Stimulated activated CD8-positive, alpha-beta memory T cell treated with anti-CD3 and anti-CD28 coated beads, Interleukin-12 subunit alpha, Interleukin-12 subunit beta, amount 100 ng/mL, for 24 hours (primary cell): ENCODE measurements around the gene MCUR1.
"Not testable (repeated sequence)": the region's sequence is repeated elsewhere in the genome, so short reads cannot be mapped to it uniquely, and the experiment has no call there.

Experiments
- DNase-seq: peaks from one replicate; pipeline ENCODE4 v3.0.0-alpha.2; 2020; ENCODE audit errors: extremely low read depth

Gene MCUR1

GRCh38 chr6:13776602-13777001 is 37.8 kb downstream of the MCUR1 start:
- DNase-seq: no peak

DNA sequence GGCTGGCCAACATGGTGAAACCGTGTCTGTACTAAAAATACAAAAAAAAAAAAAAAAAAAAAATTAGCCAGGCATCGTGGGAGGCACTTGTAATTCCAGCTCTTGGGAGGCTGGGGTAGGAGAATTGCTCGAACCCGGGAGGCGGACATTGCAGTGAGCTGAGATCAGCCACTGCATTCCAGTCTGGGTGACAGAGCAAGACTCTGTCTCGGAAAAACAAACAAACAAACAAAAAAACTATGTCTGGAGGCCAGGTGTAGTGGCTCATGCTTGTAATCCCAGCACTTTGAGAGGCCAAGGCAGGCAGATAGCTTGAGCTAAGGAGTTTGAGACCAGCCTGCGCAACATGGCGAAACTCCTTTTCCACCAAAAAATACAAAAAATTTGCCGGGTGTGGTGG is 38.9 kb downstream of the MCUR1 start:
- DNase-seq: not testable (repeated sequence)

GRCh38 chr6:13772358-13773030 is 41.9 kb downstream of the MCUR1 start:
- not testable (repeated sequence) for DNase-seq

DNA sequence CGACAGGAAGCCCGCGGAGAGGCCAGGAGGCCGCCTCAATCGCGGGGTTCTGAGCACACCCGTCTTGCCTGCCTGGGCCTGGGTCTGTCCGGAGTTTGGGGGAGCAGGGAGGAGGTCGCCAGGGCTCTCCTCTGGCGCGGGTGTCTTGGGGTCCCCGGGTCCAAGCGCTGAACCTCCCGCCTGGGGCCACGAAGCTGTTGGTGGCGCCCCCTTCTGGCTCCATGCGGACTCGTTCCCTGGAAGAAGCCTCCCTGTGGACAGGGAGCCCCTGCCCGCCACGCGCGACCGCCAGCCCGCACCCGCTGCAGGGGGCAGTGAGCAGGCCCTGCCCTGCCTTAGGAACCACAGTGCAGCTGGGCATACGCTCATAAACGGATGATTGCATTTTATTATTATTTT is 44.7 kb downstream of the MCUR1 start:
- no peak for DNase-seq

- no peak for DNase-seq
Observed at GRCh38 chr6:13769034-13769654, 45.2 kb downstream of the MCUR1 start.

DNA sequence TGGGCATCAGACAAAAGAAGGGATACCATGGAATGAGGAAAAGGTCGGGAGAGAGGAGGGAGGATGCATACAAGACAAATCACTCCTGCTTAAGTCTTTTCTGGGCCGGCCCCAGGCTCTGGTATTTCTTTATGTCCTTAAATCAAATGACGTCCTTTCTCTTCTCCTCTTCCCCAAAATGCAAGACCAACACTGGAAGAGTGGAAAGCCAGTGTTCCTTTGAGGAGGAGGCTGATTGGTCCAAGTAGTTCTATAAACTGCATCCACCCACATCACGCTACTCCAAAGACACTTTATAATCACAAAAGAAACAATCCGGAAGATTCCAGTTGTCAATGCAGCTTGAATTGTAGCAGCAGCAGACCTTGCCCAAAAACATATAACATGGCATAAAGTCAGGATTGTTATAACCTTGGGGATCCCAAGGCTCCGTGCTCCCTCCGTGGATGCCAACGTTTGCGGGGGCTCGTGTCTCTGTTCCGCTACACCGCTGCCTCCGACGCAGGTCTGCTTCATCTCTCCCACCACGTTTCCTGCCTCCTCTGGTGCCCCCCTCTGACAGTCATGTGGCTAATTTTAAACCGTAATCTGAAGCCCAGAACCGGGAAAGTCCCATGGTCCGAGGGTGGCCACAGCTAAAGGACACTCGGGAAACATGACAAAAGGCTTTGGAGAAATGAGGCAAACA is 47.1 kb downstream of the MCUR1 start:
- no peak for DNase-seq

DNA sequence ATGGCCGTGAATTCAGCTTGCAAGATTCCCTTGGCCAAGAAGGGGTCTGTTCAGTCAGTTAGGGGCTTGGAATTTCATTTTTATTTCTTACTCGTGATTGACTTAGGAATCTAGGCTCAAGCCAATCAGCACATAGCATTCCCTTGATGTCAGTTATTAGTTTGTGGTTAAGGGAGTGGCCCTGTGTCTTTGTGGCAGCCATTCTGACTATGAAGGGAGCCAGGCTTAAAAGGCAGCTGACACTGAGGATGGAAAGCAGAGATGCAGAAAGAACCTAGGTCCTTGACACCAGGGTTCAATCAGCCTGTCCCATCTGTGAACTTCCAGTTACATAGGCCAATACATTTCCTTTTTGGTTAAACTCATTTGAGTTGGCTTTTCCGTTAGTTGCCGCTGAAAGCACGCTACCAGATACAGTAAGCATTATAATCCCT is 48.1 kb downstream of the MCUR1 start:
- DNase-seq: no peak

- no peak for DNase-seq
Observed at GRCh38 chr6:13765570-13765969, 48.8 kb downstream of the MCUR1 start.

DNA sequence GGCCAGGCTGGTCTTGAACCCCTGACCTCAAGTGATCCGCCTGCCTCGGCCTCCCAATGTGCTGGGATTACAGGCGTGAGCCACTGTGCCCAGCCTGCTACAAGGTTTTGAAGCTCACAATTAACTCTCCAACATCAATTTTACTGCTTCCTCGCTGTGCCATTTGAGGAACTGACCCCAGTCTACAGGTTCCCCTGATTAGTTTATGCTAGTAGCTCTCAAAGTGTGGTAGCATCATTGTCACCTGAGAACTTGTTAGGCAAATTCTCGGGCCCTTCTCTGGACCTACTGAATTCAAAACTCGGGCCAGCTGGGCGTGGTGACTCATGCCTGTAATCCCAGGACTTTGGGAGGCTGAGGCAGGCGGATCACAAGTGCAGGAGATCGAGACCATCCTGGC is 49.4 kb downstream of the MCUR1 start:
- DNase-seq: no peak

DNA sequence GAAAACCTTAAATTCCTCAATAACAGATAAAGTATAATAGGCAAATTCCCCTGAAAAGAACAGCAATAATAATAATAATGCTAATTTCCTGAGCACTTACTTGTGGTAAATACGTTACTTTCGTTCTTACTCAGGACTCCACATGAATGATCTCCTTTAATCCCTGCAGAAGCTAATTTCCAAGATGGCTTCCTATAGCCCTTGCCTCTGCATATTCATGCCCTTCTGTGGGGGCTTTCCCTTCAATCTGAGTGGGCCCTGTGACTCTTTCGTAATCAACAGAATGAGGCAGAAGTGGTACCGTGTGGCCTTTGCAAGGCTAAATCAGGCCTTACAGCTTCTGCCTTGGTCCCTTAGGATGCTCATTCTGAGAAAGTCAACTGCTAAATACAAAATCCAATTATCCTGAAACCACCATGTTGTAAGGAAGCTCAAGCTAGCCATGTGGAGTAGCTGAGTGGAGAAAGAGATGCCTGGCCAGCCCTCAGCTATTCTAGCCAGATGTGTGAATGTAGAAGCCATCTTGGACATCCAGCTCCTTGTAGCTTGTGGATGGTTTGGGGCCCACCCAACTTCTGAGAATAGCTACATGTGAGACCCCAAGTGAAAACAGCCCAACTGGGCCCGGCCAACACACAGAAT is 50.5 kb downstream of the MCUR1 start:
- DNase-seq: no peak

- DNase-seq: no peak
Observed at GRCh38 chr6:13762611-13763441, 51.5 kb downstream of the MCUR1 start.

DNA sequence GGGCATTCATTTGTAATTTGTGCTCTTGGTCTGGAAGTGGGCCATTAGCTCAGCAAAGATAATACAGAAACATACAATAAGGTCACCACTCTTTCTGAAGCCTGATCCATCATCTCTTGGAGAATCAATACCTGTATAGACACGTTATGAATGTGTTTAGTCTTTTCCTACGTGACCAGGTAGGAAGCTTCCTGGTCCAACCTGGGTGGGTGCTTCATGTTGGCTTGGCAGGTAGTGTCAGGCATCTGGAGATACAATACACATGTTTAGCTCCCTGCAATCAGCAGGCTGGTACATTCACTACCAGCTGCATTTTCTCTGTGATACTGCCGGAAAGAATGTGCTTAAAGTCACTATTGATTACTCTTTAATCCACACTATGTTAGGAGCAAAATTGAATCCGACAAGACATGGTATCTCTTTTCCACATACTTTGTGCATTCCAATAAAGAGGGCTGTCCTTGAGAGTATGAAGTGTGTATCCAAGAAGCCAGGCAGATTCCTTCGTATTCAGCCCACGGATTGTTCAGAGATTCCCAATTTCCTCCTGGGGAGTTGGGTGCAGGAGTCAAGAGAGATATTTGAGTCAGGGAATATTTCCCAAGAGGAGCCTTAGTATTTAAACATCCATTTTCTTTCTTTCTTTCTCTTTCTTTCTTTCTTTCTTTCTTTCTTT is 52.9 kb downstream of the MCUR1 start:
- DNase-seq: no peak

DNA sequence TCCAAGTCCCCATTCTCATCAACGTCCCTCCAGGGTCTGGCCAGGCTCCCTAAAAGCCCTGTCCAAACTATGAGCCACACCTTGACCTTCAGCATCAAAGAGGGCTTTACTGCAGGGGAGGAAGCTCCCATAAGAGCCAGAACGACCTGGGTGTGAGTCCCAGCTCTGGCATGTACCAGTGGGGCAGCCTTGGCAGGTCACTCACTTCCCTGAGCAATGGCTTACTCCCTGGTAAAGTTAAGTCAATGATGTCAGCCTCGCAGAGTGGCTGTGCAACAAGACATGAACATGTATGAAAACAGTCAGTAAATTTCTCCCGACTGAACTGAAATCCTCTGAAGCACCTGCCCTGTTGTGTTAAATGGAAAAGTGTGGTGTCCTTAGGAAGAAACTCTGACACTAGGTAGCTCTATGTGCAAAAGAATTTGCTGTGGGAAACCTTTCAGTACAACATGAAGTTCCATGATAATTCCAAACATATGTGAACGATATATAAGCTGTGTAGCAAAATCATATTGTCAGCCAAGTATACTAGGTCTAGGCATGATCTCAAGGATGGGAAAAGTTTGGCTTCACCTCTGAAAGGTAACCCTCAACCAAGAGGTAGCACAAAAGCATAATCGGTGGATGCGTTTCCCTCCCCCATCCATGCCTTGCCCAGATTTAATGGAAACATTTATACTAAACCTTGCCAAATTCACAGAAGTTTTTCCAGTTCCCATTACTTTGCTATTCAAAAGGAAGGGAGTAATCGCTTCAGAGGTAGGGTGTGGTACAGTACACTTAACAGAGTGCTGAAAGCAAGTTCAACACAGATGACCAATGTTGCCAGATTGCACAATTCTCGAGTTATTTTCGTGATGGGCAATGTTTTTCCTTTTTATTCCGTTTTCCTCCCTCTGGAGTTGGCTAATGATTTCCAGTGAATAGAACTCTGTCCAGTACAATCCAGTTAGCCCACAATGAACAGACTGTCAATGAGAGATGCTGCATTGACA is 53.8 kb downstream of the MCUR1 start:
- no peak for DNase-seq

- DNase-seq: no peak
Observed at GRCh38 chr6:13759025-13759424, 55.3 kb downstream of the MCUR1 start.

DNA sequence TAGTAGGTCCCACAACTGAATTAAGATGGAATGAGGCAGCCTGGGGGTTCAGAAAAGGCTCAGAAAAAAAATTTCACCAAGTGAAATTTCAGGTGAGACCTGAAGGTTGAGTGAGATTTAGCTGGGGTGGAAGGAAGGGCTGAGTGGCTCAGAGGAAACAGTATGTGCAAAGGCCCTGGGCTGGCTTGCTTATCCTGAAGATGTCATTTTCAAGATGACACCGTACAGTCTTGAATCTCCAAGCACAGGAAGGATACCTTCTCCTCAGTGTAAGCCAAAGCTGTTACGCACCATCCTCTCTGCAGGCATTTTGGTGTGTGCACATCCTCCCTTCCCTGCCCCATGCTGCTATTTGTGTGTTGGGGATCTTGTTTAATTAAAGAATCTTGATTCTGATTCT is 59.7 kb downstream of the MCUR1 start:
- no peak for DNase-seq

GRCh38 chr6:13743736-13744127 is 70.6 kb downstream of the MCUR1 start:
- no peak for DNase-seq

GRCh38 chr6:13742961-13743735 is 71.2 kb downstream of the MCUR1 start:
- no peak for DNase-seq

- no peak for DNase-seq
Observed at GRCh38 chr6:13741365-13741764, 73.0 kb downstream of the MCUR1 start.
